Measurements from ENCODE around the gene TRMT61A. TPM values are rescaled to one million over a fixed set of nuclear protein-coding genes. Genes with fewer than 3 reads are reported as not detected.
A peak's percentile ranks its signal among the peaks of the same experiment; 100 is the strongest.

The TRMT61A gene
- total and polyA plus RNA-seq, 2 of the 4 experiments (the other 2 are of a cell fraction): 5.7 to 16.2 TPM

DNA sequence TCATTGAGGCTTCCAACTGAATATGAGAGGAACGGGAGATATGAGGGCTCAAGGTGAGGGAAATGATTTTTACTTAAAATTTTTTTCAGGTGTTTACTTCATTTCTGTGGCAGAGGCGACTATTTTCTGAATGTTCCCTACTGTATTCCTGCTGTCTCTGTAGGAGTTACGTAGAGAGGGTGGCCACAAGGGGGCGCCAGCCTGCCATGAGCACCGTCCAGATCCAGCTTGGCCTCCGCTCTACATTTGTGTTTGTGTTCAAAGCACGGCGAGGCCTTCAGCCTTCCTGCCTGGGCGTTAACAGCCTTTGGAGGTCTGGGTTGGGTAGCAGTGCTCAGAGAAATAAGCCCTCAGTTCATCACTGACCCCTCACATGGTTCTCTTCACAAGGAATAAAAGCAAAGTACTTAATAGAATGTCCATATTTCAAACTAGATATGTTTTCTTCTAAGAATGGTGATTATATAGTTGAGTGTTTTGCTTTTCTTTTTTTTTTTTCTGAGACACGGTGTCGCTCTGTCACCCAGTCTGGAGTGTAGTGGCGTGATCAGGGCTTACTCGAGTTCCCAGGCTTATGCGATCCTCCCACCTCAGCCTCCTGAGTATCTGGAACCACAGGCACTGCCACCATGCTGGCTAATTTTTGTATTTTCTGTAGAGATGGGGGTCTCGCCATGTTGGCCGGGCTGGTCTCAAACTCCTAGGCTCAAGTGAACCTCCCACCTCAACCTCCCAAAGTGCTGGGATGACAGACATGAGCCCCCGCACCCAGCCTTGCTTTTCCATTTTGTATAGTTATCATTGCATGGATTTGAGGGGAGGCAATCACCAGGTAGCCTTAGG, 28.6 kb upstream of the TRMT61A start:
- no peak overlapping the region for H3K18ac ChIP-seq (ENCODE audit: low read depth, low read length)
- H2AK5ac ChIP-seq (ENCODE audit: low read depth, low read length): no peak overlapping the region
- ChIA-PET CTCF (interaction anchor here (0.7 to 1.3 kb wide), 2 partner anchors 14 to 144 kb away, joined by 3 to 4 read pairs; no protein-coding TSS in a partner anchor), POLR2A (ENCODE audit: unreplicated experiment) (no interaction called here)
- H3K56ac ChIP-seq (ENCODE audit: extremely low read depth, insufficient read depth, low read length): no peak overlapping the region
- DNase-seq (peak; percentile 81), ATAC-seq (ENCODE audit: low read depth) (peak; percentile 96)
- H3K79me1 ChIP-seq (ENCODE audit: low read depth in 1 of 2, low read length in 2 of 2): peaks cover 39 to 66% of the 10 kb centered on the region in 2 experiments
- dilution Hi-C loops (cut with HindIII; ENCODE audit: low sequenced_read_pairs, unreplicated experiment): no loop called here
- no peak overlapping the region for H3K4me3 ChIP-seq (ENCODE audit: insufficient read depth, low read depth, low read length)
- no TSS peak for BruUV-seq (replicated peaks)
- peaks cover 6% of the 10 kb centered on the region; the same call in 1 of the 2 replicates for H3K9me1 ChIP-seq (ENCODE audit: insufficient read depth, low read length)
- no peak overlapping the region for H2AK9ac ChIP-seq (replicated peaks; ENCODE audit: low read depth, low read length, poor library complexity)
- H2BK120ac ChIP-seq (ENCODE audit: low read depth, low read length): no peak overlapping the region
- no peak overlapping the region for H3K9ac ChIP-seq (ENCODE audit: low read depth, low read length)
- in situ Hi-C loops (cut with MboI; ENCODE audit: low sequenced_read_pairs): no loop called here
- H3K36me3 ChIP-seq (ENCODE audit: control insufficient read depth, insufficient read depth, low read length): peaks cover 58% of the 10 kb centered on the region
- no peaks in the 10 kb centered on the region for H3K27me3 ChIP-seq (ENCODE audit: control insufficient read depth, insufficient read depth, low read length)
- no peaks in the 10 kb centered on the region for H3K9me3 ChIP-seq (ENCODE audit: control insufficient read depth, insufficient read depth, low read length)
- no peak overlapping the region for H4K91ac ChIP-seq (ENCODE audit: insufficient read depth, low read depth, low read length)
- peak overlapping the region; percentile 61; the same call in 1 of the 2 replicates for H3K4ac ChIP-seq (ENCODE audit: low read depth, low read length)
- H3K14ac ChIP-seq (replicated peaks; ENCODE audit: low read depth, low read length): no peak overlapping the region
- 17% methylated on average over 1 of the region's 17 CpGs; no CpG with 5 or more reads in 1 of the 2 experiments for WGBS, 2 experiments (ENCODE audit: extremely low coverage in 2 of 2, insufficient read length in 1 of 2)
- H3K4me2 ChIP-seq (ENCODE audit: low read depth, low read length): no peak overlapping the region
- peak overlapping the region; percentile 41 for H2BK5ac ChIP-seq (ENCODE audit: low read depth, low read length, poor library complexity, severe bottlenecking)
- H4K20me1 ChIP-seq (ENCODE audit: insufficient read depth, low read length): peaks cover 32% of the 10 kb centered on the region
- H2AFZ ChIP-seq (replicated peaks; ENCODE audit: low read length, poor library complexity): peak overlapping the region; percentile 63
- H2BK20ac ChIP-seq (ENCODE audit: low read depth, low read length): no peak overlapping the region
- intact Hi-C loops (cut with micrococcal nuclease): loop anchor here (1.0 kb wide), 1 partner anchor 46 kb away; no protein-coding TSS in a partner anchor
- peak overlapping the region in 1 of 2 experiments; percentile 65; a peak in 1 of 4 replicates for H4K8ac ChIP-seq (ENCODE audit: low read depth in 2 of 2, low read length in 2 of 2)
- H4K5ac ChIP-seq (ENCODE audit: low read depth, low read length): no peak overlapping the region
- H3K23ac ChIP-seq (ENCODE audit: low read depth, low read length): 0 out of 2 replicates have a peak overlapping the region, but pooled peaks have one; percentile 74
- H3K27ac ChIP-seq (ENCODE audit: insufficient read depth, low read length): no peak overlapping the region
- no peaks in the 10 kb centered on the region; the same call in 1 of the 2 replicates for H3K4me1 ChIP-seq (ENCODE audit: control insufficient read depth, insufficient read depth, low read length)
- no peak overlapping the region for H2BK15ac ChIP-seq (ENCODE audit: low read depth, low read length)
- TF ChIP-seq CEBPB (IDR thresholded peaks at IDR 0.05; ENCODE audit: low read depth, low read length) (no peak), MAZ (IDR thresholded peaks at IDR 0.05; ENCODE audit: borderline replicate concordance, low read depth, low read length) (no peak), FOS (IDR thresholded peaks at IDR 0.05; ENCODE audit: low read depth, low read length) (no peak), BHLHE40 (IDR thresholded peaks at IDR 0.05; ENCODE audit: low read depth, low read length) (no peak), NFE2L2 (IDR thresholded peaks at IDR 0.05; ENCODE audit: low read depth, low read length) (no peak), POLR2A (IDR thresholded peaks at IDR 0.05; ENCODE audit: low read depth, low read length) (no peak), RCOR1 (IDR thresholded peaks at IDR 0.05; ENCODE audit: insufficient replicate concordance, low read length) (no peak), ELK1 (IDR thresholded peaks at IDR 0.05; ENCODE audit: borderline replicate concordance, low read depth, low read length) (no peak), CHD1 (IDR thresholded peaks at IDR 0.05; ENCODE audit: low read depth, low read length) (no peak), RAD21 (IDR thresholded peaks at IDR 0.05; ENCODE audit: low read length) (peak; percentile 65), MAFK (IDR thresholded peaks at IDR 0.05; ENCODE audit: low read depth, low read length) (no peak), SMC3 (IDR thresholded peaks at IDR 0.05; ENCODE audit: low read depth, low read length) (peak; percentile 72)
- TF ChIP-seq, protein P1, sequence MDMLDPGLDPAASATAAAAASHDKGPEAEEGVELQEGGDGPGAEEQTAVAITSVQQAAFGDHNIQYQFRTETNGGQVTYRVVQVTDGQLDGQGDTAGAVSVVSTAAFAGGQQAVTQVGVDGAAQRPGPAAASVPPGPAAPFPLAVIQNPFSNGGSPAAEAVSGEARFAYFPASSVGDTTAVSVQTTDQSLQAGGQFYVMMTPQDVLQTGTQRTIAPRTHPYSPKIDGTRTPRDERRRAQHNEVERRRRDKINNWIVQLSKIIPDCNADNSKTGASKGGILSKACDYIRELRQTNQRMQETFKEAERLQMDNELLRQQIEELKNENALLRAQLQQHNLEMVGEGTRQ (IDR thresholded peaks at IDR 0.05; ENCODE audit: low read depth, low read length): no peak
- TF ChIP-seq, protein P2, sequence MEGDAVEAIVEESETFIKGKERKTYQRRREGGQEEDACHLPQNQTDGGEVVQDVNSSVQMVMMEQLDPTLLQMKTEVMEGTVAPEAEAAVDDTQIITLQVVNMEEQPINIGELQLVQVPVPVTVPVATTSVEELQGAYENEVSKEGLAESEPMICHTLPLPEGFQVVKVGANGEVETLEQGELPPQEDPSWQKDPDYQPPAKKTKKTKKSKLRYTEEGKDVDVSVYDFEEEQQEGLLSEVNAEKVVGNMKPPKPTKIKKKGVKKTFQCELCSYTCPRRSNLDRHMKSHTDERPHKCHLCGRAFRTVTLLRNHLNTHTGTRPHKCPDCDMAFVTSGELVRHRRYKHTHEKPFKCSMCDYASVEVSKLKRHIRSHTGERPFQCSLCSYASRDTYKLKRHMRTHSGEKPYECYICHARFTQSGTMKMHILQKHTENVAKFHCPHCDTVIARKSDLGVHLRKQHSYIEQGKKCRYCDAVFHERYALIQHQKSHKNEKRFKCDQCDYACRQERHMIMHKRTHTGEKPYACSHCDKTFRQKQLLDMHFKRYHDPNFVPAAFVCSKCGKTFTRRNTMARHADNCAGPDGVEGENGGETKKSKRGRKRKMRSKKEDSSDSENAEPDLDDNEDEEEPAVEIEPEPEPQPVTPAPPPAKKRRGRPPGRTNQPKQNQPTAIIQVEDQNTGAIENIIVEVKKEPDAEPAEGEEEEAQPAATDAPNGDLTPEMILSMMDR (conservative IDR thresholded peaks at IDR 0.05; ENCODE audit: low read depth, low read length): peak; percentile 87
